Measurements from ENCODE around the gene TNPO2.
"Not testable (repeated sequence)": the region's sequence is repeated elsewhere in the genome, so short reads cannot be mapped to it uniquely, and the experiment has no call there.

Gene TNPO2

DNA sequence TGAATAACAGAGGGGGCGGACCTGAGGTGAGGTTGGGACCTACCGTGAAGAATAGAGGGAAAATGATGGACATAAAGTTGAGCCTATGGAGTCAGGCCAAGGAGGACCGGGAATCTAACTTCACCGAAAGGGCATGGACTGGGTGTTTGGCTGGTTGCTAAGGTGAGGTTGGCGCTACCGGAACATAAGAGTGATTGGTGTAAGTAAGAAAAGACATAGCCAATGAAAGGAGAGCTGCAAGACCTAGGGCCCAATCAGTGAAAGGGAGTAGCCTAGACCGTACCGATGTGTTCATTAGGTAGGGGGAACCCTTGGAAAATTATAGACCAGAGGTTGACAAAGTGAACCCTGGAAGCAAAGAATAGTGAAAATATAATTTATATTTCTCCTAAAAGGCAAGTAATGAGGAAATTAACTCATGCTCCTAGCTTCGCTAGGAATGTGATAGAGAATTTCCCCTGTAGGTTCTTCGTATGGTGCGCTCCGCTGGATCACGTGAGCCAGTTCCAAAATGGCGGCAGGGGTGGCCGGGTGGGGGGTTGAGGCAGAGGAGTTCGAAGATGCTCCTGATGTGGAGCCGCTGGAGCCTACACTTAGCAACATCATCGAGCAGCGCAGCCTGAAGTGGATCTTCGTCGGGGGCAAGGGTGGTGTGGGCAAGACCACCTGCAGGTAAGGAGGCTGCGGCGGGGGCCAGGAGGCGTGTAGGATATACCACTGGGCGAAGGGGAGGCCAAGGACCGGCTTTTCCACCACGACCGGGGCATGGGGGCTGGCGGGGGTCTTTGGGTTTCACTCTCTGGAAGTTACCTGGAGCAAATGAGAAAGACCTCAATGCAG is 13.5 kb upstream of the TNPO2 start, which contains the start of gene GET3:
GET3 (plus strand) TSS at position 503 of the 840 bp plus-strand sequence; CDS start at position 512, 9 bp downstream.
- peak; percentile 85 for ATAC-seq
- DNase-seq: peak; percentile 83

DNA sequence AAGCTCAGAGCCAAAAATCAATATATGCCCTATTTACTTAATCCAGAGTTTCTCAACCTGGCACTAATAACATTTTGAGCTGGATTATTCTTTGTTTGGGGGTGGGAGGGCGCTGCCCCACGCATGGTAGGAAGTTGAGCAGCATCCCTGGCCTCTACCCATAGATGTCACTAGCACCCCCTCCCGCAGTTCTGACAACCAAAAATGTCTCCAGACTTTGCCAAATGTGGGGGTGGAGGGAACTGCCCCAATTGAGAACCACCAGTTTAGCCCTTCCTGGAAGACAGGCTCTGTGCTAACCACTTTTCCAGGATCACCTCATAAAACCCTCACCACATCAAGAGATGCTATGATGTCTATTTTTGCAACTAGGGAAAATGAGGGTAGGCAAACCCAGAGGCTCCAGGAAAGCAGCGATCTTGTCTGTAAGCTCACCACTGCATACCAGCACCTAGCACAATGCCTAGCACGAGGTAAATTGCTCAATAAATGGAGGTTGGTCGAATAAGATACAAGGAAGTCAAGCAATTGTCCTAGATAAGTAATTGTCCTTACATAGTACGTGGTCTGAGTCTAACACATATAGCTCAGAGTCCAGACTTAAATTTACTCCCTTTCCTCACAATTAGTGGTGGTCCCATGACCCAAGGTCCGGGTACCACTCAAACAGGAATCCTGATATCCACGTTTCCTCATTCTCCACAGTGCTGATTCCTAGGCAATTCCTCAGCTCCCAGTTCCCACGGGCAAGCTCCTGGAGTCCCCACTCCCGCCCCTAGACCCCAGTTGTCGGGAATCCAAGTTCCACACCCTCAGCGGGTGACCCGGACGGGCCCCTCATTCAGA is 9.9 kb upstream of the TNPO2 start:
- ATAC-seq: no peak
- peak; percentile 60 for DNase-seq

DNA sequence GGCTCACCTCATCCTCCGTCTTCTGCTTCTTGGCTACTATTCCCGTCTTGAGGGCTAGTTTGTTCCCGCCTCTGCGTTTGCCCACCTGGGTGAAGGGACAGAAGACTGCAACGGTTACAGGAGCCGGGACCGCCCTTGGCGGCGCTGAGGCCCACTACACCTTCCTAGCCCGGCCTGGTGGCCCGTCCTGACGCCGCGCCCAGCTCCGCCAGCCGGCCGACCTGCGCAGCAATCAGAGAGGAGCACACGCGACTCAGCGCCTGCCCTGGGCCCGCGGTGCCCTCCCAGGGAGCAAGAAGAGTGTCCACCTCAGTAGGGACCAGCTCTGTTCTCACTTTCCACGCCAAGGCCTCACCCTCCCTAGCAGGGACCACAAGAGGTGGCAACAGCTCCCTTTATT is 7.6 kb upstream of the TNPO2 start:
- ATAC-seq: no peak
- DNase-seq: no peak

DNA sequence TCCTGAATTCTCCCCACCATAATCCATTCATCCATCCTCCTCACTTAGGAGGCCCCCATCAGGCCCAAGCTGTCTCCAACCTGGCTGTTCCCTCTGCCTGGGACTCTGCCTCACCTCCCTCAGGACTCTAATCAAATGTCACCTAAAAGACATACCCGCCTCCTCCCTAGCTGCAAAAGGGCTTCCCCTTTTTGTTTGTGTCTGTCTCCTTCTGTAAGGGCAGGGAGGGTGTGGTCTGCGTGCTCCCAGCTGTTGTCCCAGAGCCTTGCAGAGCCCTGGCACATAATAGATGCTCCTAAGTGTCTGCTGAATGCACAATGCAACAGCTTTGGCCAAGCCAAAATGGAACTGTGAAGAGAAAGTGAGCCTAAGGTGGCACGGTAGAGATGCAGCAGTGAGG is 6.3 kb upstream of the TNPO2 start:
- DNase-seq (no peak), ATAC-seq (no peak)

DNA sequence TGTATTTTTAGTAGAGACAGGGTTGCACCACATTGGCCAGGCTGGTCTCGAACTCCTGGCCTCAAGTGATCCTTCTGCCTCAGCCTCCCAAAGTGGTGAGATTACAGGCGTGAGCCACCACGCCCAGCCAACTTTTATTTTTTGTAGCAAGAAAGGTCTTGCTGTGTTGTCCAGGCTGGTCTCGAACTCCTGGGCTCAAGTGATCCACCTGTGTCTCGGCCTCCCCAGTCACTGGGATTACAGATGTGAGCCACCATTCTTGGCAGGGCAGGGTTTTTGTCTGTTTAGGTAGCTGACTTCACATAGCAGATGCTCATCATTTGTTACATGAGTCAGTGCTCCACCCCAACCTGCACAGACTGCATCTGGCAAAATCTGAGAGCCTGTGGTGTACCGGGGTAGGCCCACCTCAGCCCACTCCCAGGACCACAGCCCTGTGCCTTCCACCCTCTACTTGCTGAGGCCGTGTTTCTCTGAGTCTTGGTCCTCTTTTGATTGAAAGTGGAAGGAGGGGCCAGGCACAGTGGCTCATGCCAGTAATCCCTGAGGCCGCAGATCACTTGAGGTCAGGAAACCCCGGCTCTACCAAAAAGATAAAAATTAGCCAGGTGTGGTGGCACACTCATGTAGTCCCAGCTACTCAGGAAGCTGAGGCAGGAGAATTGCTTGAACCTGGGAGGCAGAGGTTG is 4.2 kb upstream of the TNPO2 start:
- no peak for ATAC-seq
- DNase-seq: no peak

DNA sequence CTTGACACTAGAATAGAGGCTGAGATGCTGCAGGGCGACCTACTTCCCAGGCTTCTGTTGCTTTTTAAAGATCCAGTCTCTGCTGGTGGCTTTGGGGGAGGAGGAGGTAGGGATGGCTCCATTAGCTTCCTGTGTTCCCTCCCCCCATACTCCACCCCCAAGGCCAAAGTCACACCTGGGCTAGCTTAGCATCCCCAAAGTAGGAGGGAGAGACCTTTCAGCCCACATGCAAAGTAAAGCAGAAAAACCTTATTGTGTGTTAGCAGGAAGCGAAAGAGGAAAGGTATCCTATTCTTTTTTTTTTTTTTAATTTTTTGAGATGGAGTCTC is 3.2 kb upstream of the TNPO2 start:
- no peak for DNase-seq
- no peak for ATAC-seq

DNA sequence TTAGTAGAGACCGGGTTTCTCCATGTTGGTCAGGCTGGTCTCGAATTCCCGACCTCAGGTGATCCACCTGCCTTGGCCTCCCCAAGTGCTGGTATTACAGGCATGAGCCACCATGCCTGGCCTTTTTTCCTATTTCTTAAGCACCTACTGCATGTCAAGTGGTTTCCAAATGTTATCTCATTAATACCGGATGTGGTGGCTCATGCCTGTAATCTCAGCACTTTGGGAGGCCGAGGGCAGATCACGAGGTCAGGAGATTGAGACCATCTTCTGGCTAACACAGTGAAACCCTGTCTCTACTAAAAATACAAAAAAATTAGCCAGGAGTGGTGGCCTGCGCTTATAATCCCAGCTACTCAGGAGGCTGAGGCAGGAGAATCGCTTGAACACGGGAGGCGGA is 1.9 kb upstream of the TNPO2 start:
- not testable (repeated sequence) for DNase-seq, ATAC-seq

DNA sequence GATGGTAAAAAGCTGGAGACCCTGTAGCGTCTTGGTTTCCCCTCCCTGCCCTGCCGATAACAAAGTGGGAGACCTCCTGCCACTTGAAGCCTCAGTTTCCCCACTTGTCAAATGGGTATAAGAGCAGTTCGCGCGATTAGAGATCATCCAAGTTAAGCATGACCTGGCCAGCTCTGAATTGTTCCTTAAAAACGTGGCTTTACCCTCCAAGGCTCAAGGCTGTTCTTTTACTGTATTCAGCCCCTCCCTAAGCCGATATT is 421 bp downstream of the TNPO2 start:
- no peak for ATAC-seq
- no peak for DNase-seq

DNA sequence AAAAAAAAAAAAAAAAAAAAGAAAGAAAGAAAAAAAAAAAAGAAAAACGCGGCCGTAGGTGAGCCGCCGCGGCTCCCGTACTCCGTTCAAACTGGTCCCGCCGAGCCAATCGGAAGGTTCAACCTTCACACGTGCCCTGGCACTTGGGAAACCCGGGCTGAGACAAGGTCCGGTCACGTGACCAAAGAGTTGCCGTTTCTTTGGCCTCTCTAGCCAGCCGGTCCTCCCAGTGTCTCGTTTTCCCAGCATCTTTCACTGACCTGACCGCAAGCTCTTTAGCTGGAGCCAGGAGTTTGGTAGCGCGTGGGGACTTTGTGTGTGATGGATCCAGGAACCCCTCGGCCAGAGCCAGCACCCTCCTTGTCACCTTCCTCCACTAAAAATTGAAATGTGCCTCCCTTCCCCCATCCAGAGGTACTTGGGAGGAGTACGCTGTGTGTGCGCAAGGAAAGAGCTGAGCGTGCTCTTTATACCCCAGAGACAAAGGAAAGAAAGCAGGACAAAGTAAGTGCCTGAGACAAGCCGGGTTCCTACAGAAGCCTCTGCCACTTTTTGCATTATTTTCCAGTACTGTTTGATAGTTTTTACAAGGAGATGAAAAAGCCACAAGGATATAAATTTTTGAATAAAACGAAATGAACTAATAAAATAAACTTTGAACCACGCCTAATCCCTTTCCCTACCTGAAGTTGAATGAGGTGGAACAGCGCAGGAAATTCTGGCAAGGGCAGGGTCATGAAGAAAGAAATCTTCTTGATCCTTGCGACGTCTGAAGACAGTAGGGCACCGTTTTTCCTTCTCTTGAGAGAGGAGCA is 959 bp downstream of the TNPO2 start:
- DNase-seq: peak; percentile 93
- ATAC-seq: peak; percentile 88

DNA sequence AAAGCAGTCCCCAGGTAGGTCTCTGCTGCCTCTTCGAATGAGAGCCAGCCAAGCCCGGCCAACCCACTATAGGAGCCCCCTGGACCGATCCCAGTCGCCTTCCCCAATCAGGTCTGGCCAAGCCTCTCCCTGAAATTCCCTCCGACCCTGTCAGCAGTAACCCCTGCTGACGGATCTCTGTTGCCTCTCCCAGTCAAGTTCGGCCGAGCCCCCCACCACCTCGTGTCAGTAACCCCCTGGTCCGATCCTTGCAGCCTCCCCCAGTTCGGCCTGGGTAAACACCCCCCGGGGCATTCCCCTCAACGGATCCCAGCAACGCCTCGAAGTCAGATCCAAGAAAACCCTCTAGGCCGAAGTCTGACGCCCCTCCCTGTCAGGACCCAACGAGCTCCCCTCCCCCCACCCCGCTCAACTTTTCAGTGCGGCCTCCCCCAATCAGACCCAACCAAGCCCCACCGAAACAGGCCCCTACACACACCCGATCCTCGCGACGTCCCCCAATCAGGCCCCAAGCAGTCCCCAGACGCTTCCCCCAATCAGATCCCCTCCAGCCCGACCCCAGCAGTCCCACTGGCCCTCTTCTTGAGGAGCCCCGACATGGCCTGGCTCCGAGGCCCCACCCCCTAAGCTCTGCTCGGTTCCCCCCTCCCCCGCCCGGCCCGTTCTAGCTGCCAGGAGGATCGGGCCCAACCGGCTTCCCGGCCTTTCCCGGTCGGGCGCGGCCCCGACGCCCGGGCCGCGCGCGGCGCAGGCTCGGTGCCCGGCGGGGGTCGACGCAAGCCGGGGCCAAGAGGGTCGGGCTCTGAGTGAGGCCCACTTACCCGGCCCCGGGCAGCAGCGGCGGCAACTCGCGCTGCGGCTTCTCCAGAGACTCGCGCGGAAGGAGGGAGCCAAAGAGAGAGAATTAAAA is 1.8 kb downstream of the TNPO2 start:
- ATAC-seq (peak; percentile 34), DNase-seq (peak; percentile 62)

DNA sequence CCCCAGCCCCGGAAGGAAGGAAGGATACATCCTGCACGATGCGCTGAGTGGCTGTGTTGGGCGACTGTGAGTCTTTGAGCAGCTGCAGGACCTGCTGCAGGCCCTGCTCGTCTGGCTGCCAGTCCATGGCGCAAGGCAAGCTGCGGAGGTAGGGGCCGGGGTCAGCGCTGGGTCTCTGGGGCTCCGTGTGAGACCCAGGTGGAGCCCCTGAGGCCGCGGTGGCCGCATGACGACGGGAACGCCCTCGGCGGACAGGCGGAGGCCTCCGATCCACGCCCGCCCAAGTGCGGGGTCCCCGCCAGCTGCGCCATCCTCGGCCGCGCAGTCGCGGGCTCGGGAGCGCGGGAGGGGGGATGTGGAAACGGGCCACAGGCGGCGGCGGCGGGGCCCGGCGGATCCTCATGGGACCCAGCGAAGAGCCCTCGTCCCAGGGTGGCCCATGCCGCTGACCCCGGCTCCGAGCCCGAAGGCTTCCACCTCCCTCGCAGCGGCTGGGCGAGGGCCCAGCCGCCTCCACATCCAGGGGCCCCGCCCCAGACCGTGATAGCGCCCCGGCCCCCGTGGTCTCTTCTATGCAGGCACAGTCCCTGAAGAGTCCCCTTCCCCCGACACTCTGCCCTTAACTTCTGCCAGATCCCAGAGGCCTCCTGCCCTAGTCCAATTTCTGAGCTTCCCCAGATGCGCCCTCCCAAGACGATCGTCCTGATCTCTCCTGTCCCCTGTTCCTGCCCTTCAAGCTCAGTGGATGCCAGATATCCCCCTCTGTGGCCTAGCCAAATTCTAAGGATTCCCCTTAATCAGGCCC is 2.7 kb downstream of the TNPO2 start:
- ATAC-seq: no peak
- DNase-seq: no peak

DNA sequence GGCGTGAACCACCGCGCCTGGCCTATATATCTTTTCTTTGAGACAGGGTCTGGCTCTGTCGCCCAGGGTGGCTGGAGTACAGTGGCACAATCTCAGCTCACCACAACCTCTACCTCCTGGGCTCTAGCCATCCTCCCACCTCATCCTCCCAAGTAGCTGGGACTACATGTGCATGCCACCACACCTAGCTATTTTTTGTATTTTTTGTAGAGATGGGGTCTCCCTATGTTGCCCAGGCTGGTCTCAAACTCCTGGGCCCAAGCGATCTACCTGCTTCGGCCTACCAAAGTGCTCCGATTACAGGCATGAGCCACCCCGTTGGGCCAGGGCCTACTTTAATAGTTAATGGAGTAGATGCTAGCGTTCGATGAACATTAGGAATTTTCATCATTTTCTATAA is 3.4 kb downstream of the TNPO2 start:
- DNase-seq: no peak
- no peak for ATAC-seq

DNA sequence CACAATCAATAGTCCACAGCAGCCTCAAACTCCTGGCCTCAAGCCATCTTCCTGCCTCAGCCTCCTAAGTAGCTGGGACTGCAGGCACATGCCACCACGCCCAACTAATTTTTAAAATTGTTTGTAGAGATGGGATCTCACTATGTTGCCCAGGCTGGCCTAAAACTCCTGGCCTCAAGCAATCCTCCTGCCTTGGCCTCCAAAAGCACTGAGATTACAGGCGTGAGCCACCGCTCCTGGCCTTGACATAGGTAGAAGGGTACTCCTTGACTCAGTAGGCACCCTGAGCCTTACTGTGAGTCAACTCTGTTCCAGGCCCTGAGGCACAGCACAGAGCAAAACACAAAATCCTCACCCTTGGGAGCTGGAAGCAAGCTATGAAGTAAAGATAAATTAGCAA is 7.8 kb downstream of the TNPO2 start:
- no peak for DNase-seq
- ATAC-seq: no peak

DNA sequence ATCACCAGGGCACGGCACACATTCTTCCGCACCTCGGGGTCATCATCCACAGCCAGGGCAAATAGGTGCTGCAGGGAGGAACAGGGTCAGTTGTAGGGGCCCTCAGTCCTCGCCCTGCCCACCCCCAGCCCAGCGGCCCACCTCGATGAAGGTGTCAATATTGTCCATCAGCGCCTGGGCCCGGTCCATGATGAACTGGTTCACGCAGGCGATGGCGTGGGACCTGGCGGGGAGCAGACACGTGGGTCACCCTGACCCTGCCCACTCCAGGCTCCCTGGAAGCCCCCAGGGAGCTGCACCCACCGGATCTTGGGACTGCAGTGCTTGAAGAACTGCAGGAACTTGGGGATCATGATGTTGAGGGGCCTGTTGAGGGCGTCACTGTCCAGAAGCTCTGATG is 8.6 kb downstream of the TNPO2 start:
- no peak for ATAC-seq

DNA sequence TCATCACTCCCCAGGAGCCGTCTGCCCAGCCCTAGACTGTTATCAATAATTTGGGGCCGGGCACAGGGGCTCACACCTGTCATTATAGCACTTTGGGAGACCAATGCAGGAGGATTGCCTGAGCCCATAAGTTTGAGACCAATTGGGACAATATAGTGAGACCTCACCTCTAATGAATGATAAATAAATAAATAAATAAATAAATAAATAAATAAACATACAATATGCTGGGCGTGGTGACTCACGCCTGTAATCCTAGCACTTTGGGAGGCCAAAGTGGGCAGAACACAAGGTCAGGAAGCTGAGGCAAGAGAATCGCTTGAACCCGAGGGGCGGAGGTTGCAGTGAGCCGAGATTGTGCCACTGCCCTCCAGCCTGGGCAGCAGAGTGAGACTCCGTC is 10.4 kb downstream of the TNPO2 start:
- not testable (repeated sequence) for ATAC-seq, DNase-seq

More for the DNA sequence above, 8.6 kb downstream of the TNPO2 start:
- no peak for DNase-seq

DNA sequence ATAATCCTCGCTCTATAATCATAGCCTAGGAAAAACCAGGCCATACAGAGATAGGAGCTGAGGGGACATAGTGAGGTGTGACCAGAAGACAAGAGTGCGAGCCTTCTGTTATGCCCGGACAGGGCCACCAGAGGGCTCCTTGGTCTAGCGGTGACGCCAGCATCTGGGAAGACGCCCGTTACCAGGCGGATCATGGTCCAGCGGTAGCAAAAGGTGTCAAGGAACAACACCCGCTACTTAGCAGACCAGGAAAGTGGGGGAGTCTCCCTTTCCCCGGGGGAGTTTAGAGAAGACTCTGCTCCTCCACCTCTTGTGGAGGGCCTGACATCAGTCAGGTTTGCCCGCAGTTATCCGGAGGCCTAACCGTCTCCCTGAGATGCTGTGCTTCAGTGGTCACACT is 11.7 kb downstream of the TNPO2 start:
- not testable (repeated sequence) for DNase-seq, ATAC-seq

DNA sequence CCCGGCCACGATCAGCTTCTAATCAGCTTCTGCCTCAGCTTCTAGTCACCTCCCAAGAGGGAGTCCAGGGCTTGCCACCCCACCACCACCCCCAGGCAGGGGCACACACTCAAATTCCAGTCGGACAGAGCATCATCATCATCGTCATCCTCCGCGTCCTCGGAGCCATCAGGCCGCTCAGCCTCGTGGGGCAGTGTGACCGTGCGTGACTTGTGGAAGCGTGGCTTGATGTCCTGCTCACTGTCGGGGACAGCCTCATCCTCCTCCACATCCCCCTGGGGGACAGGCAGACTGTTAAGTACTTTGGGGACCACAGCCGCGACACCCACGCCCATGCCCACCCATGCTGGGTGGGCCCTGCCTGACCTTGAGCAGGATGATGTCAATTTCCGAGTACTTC is 12.5 kb downstream of the TNPO2 start:
- no peak for ATAC-seq
- DNase-seq: no peak

DNA sequence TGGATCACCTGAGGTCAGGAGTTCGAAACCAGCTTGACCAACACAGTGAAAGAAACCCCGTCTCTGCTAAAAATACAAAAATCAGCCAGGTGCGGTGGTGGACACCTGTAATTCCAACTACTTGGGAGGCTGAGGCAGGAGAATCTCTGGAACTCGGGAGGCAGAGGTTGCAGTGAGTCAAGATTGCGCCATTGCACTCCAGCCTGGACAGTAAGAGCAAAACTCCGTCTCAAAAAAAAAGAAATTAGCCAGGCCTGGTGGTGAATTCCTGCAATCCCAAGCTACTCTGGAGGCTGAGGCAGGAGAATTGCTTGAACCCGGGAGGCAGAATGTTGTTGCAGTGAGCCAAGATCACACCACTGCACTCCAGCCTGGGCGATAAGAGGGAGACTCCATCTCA is 15.1 kb downstream of the TNPO2 start:
- DNase-seq: no peak
- ATAC-seq: no peak

DNA sequence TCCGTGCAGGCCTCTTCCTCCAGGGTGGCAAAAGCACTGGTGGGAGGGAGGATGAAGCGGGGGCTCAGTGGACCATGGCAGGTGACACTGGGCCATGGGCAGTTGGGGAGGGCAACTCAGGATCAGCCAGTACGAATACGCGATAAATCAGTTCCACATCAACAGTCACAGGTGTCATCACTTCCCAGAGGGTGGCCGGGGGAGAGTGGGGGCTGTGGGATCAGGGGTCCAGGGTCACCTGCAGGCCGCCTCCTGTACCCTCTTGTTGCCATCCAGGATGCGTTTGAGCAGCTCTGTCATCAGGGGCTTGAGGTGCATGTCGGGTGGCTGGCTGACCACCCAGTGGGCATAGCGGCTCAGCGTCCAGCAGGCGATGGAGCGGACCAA is 17.4 kb downstream of the TNPO2 start:
- no peak for DNase-seq
- ATAC-seq: no peak

DNA sequence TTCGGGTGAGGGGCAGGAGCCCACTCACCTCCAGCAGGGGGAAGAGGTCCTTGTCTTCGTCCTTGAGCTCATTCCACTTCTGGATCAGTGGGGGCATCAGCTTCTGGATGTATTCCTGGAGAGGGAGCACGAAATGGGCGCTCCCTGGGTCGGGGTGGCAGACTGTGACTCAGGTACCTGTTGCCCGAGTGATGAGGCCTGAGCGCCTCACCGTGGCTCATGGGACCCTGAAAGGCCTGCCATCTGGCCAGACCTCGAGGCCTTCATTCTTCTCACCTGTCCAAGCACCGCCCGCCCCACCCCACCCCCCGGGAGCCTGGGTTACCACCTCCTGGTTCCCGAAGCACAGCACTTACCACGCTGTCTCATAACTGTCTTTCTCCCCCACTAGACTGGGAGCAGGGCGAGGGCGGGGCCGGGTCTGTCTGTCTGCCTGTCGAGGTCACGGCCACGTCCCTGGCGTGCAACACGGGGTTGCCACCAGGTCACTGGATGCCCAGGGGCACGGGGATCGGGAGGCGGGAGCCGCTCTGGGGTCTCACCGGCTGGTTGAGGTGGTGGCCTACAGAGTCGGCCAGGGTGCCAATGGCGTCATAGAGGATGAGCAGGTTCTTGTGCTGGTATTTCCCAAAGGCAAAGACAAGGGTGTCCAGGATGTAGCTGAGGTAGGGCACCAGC is 17.9 kb downstream of the TNPO2 start:
- DNase-seq: no peak
- ATAC-seq: no peak
